Stomach (tissue), 4 donors: ENCODE measurements around the gene THAP8.
"Not testable (repeated sequence)": the region's sequence is repeated elsewhere in the genome, so short reads cannot be mapped to it uniquely, and the experiment has no call there.

Experiments used
- POLR2A ChIP-seq, 4 donors: fragments of 450-650 bp; IDR thresholded peaks; one replicate each; pipeline ENCODE4 v1.6.1; 2016; ENCODE audit warnings: antibody characterized with exemption in 4 of 4, control low read depth in 2 of 4, mild to moderate bottlenecking in 1 of 4, moderate library complexity in 1 of 4
- POLR2AphosphoS5 ChIP-seq, 3 donors: sonication (generic); formaldehyde crosslinking; IDR thresholded peaks; one replicate each; pipeline ENCODE4 v1.6.1; 2016; ENCODE audit warnings: antibody characterized with exemption in 3 of 3
- TF ChIP-seq, protein P1 (sequence below), 7 experiments: fragments of 450-650 bp in 4 of 7; fragments of 200-600 bp in 3 of 7; sonication (generic) in 3 of 7; IDR thresholded peaks; one replicate each; pipeline ENCODE4 v1.5.1; 2016 to 2019; ENCODE audit warnings: antibody characterized with exemption in 7 of 7, control low read depth in 2 of 7, mild to moderate bottlenecking in 1 of 7

DNA sequence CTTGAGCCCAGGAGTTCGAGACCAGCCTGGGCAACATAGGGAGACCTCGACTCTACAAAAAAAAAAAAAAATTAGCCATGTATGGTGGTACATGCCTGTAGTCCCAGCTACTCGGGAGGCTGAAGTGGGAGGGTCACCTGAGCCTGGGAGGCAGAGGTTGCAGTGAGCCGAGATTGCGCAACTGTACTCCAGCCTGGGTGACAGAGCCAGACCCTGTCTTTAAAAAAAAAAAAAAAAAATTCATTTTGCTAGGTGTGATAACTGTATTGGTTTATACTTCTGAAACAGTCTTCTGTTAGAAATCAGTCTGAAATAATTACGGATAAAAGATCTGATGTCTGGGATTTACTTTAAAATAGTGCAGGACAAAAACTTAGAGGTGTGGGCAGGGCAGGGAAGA is 13.0 kb downstream of the THAP8 start:
- TF ChIP-seq, protein P1, sequence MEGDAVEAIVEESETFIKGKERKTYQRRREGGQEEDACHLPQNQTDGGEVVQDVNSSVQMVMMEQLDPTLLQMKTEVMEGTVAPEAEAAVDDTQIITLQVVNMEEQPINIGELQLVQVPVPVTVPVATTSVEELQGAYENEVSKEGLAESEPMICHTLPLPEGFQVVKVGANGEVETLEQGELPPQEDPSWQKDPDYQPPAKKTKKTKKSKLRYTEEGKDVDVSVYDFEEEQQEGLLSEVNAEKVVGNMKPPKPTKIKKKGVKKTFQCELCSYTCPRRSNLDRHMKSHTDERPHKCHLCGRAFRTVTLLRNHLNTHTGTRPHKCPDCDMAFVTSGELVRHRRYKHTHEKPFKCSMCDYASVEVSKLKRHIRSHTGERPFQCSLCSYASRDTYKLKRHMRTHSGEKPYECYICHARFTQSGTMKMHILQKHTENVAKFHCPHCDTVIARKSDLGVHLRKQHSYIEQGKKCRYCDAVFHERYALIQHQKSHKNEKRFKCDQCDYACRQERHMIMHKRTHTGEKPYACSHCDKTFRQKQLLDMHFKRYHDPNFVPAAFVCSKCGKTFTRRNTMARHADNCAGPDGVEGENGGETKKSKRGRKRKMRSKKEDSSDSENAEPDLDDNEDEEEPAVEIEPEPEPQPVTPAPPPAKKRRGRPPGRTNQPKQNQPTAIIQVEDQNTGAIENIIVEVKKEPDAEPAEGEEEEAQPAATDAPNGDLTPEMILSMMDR (IDR thresholded peaks at IDR 0.05), result not testable (repeated sequence)
- TF ChIP-seq POLR2A, POLR2AphosphoS5 (IDR thresholded peaks at IDR 0.05): not testable (repeated sequence)
